Esophagus (tissue), 2 donors: ENCODE measurements around the gene ATXN7. TPM values are rescaled to one million over a fixed set of nuclear protein-coding genes. Genes with fewer than 3 reads are reported as not detected.

Source experiments
- H3K27ac ChIP-seq, 2 donors: one replicate each; pipeline ENCODE4 v1.5.1; 2013; ENCODE audit warnings: low read depth in 2 of 2, mild to moderate bottlenecking in 2 of 2, inconsistent platforms in 1 of 2, low read length in 1 of 2, moderate library complexity in 1 of 2
- H3K27me3 ChIP-seq, 2 donors: one replicate each; pipeline ENCODE4 v1.6.1; 2013; ENCODE audit warnings: low read length in 2 of 2, control low read depth in 1 of 2, mild to moderate bottlenecking in 1 of 2; ENCODE audit not compliant: insufficient read depth in 2 of 2, control insufficient read depth in 1 of 2
- H3K36me3 ChIP-seq, 2 donors: one replicate each; pipeline ENCODE4 v1.6.1; 2013; ENCODE audit warnings: low read length in 1 of 2; ENCODE audit not compliant: control insufficient read depth in 2 of 2, insufficient read depth in 2 of 2
- H3K4me1 ChIP-seq, 2 donors: one replicate each; pipeline ENCODE4 v1.6.1; 2013; ENCODE audit warnings: low read length in 1 of 2; ENCODE audit not compliant: control insufficient read depth in 2 of 2, insufficient read depth in 2 of 2
- H3K4me3 ChIP-seq, 2 donors: one replicate each; pipeline ENCODE4 v1.5.1; 2013; ENCODE audit warnings: low read length in 2 of 2, mild to moderate bottlenecking in 2 of 2, low read depth in 1 of 2, moderate library complexity in 1 of 2
- H3K9me3 ChIP-seq, 2 donors: one replicate each; pipeline ENCODE4 v1.6.1; 2013; ENCODE audit warnings: mild to moderate bottlenecking in 2 of 2, low read depth in 1 of 2, low read length in 1 of 2, moderate library complexity in 1 of 2; ENCODE audit not compliant: control insufficient read depth in 2 of 2, insufficient read depth in 1 of 2
- WGBS, 2 donors: extraction: QIAGEN DNeasy Blood & Tissue Kit; methylation state at CpG; one replicate each; pipeline ENCODE4 v1.1.7; 2013; 5-methylcytosine and 5-hydroxymethylcytosine counted together
- polyA plus RNA-seq, 2 donors: library from polyadenylated mRNA; stranded (reverse); fragments of 200-250 nt; gene quantifications; one replicate each; pipeline ENCODE4 v1.2.3, GENCODE V29; 2013
- donor health status: healthy with polysubstance abuse.
- donor health status: Bipolar disorder and iron deficiency.

The ATXN7 gene
- polyA plus RNA-seq, 2 donors = 2.6 to 5.9 TPM

- Histone ChIP-seq H3K4me1 (peaks cover 3 to 4% of the 10 kb centered on the region in 2 donors), H3K36me3 (no peaks in the 10 kb centered on the region), H3K27me3 (no peaks in the 10 kb centered on the region), H3K4me3 (no peak overlapping the region), H3K27ac (no peak overlapping the region), H3K9me3 (no peaks in the 10 kb centered on the region)
- 96 to 98% methylated on average over 2 of the region's 2 CpGs for WGBS, 2 donors
Measured at GRCh38 chr3:63875510-63875909, 11.8 kb downstream of the ATXN7 start.

DNA sequence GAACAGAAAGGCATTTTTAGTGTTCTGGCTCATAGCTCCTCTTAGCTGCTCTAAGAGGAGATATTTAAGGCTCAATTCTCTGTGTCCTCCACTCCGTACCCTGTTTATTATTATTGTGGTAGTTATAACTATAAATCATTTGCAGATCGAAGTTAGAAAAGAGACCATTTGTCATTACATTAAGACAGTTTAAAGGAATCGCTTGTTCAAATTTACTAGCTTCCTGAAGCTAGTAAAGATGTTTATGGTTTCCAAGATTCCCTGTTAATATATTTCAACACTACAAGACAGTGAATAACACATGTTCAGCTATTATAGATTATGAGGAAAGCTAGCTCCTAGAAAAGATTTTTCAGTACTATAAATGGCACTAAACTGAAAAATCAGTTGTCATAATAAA lies 12.6 kb downstream of the ATXN7 start:
- Histone ChIP-seq H3K36me3 (no peaks in the 10 kb centered on the region), H3K27ac (no peak overlapping the region), H3K4me3 (no peak overlapping the region), H3K4me1 (peaks cover 3 to 4% of the 10 kb centered on the region in 2 donors), H3K9me3 (no peaks in the 10 kb centered on the region), H3K27me3 (no peaks in the 10 kb centered on the region)
- WGBS, 2 donors = 59 to 63% methylated on average over 3 of the region's 3 CpGs

DNA sequence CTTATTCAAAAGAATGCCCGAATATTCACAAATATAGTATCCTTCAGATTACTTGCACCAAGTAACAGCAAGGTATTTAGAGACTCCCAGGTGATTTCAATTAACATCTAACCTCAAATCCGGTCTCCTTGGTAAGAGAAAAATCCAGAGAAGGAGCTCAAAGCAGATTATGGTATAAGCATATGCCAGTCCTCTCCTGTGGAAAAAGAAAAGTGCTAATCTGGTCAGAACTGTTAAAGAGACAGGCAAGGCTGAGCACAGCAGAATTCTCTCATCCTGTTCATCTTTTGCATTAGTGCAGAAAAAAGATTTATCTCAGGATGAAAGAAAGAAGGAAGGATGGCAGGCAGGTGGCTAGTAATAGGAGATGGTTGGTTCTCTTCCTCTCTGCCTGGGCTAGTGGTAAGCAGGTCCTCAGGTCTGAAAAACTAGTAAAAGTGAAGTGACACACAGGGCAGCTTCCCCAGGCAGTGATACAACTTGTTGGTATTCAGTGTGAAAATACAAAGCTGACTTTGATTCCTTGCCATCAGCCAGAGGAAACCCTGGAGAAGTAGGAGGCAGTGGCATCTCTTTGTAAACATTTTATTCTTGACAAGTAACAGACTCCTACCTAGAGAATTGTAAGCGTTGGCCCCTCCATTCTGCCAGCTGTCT lies 14.2 kb downstream of the ATXN7 start:
- Histone ChIP-seq H3K36me3 (no peaks in the 10 kb centered on the region), H3K9me3 (no peaks in the 10 kb centered on the region), H3K27ac (no peak overlapping the region), H3K4me1 (peaks cover 0 to 3% of the 10 kb centered on the region in 2 donors), H3K27me3 (no peaks in the 10 kb centered on the region), H3K4me3 (no peak overlapping the region)
- WGBS, 2 donors = 79 to 84% methylated on average over 3 of the region's 3 CpGs

DNA sequence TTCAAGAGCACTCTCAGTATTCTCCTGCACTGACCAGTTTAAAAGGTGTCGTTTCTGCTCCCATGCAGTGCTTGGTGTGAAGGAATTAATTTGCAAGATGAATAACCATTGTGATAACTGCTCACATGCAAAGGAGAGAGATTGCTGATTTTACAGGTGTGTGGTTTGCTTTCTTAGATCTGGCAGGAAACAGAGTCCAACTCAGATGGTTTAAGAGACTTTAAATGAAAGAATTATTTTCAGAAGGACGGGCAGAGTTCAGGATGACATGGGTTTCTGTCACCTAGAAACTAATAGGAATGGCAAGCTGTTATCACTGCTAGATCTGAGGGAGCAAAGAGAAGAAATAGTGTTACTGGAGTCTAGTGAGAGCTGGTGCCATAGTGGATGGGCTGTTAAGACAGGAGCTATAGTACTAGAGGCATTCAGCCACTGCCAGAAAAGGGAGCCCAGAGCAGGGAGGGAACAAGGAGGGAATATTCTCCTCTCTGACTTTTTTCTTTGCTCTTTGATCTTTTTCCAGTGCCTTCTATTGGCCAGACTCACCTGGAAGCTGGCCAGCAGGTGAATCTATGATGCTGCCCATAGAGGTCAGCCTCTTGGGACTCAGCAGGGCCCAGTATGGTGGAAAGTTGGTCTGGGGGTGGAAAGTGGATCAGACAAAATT lies 14.9 kb downstream of the ATXN7 start:
- Histone ChIP-seq H3K4me1 (peaks cover 0 to 3% of the 10 kb centered on the region in 2 donors), H3K27me3 (no peaks in the 10 kb centered on the region), H3K4me3 (no peak overlapping the region), H3K27ac (no peak overlapping the region), H3K9me3 (no peaks in the 10 kb centered on the region), H3K36me3 (no peaks in the 10 kb centered on the region)
- WGBS, 2 donors = 67 to 77% methylated on average over 2 of the region's 2 CpGs

DNA sequence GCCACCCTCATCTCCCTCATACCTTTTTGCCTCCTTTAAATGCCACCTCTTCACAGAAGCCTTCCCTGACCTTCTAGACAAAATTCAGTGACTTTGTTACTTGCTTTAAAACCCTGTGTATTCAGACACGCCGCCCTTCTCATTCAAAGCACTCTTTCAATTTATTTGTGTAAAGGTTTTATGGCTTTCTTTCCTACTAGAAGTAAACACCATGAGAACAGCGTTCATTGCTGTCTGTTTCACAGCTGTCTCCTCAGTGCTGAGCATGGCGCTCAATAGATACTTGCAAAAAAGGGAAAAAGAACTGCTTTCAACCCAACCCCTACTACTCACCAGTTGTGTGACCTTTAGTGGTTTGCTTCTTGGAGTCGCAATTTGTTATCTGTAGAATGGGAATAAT lies 17.0 kb downstream of the ATXN7 start:
- no peak overlapping the region for H3K27ac ChIP-seq
- peaks cover 0 to 3% of the 10 kb centered on the region in 2 donors for H3K4me1 ChIP-seq
- H3K36me3 ChIP-seq = no peaks in the 10 kb centered on the region
- no peak overlapping the region for H3K4me3 ChIP-seq
- WGBS, 2 donors = 91 to 93% methylated on average over 5 of the region's 5 CpGs
- no peaks in the 10 kb centered on the region for H3K27me3 ChIP-seq
- no peaks in the 10 kb centered on the region for H3K9me3 ChIP-seq

- Histone ChIP-seq H3K4me3 (no peak overlapping the region), H3K4me1 (no peaks in the 10 kb centered on the region), H3K27me3 (no peaks in the 10 kb centered on the region), H3K27ac (no peak overlapping the region), H3K9me3 (no peaks in the 10 kb centered on the region), H3K36me3 (no peaks in the 10 kb centered on the region)
- 53 to 56% methylated on average over 3 of the region's 3 CpGs for whole genome bisulfite sequencing, 2 donors
Measured at GRCh38 chr3:63886858-63887257, 23.2 kb downstream of the ATXN7 start.

- Histone ChIP-seq H3K9me3 (no peaks in the 10 kb centered on the region), H3K4me3 (no peak overlapping the region), H3K4me1 (peaks cover 0 to 3% of the 10 kb centered on the region in 2 donors), H3K27ac (no peak overlapping the region), H3K27me3 (no peaks in the 10 kb centered on the region), H3K36me3 (no peaks in the 10 kb centered on the region)
- WGBS, 2 donors = 93 to 97% methylated on average over 5 of the region's 5 CpGs
Measured at GRCh38 chr3:63891518-63891917, 27.9 kb downstream of the ATXN7 start.

DNA sequence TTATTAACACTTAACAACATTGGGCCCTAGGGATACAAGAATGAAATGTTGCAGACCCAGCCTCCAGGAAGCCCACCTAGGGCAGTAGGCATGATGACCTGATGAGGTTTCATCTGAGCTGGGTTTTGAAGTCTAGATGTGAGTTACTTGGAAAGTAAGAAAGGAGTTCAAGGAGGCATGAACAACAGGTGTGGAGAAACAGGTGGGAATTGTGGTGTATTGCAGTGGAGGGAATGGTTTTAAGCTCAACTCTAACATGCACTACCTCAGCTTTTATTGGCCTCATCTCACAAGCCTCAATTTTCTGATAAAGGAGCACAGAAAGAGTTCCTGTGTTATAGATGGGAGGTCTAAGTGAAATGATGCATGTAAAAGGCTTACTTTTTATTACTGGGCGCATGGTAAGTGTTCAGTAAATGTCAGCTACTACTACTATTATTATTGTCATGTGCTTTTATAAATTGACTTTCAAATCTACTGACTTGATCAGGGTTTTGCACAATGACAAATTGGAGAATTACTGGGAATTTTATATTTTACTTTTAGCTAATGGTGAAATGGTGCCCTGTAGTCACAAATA lies 29.2 kb downstream of the ATXN7 start:
- H3K4me1 ChIP-seq = peaks cover 0 to 3% of the 10 kb centered on the region in 2 donors
- H3K9me3 ChIP-seq = no peaks in the 10 kb centered on the region
- 88 to 95% methylated on average over 1 of the region's 1 CpG for WGBS, 2 donors
- no peak overlapping the region for H3K4me3 ChIP-seq
- no peaks in the 10 kb centered on the region for H3K27me3 ChIP-seq
- no peak overlapping the region for H3K27ac ChIP-seq
- H3K36me3 ChIP-seq = no peaks in the 10 kb centered on the region

DNA sequence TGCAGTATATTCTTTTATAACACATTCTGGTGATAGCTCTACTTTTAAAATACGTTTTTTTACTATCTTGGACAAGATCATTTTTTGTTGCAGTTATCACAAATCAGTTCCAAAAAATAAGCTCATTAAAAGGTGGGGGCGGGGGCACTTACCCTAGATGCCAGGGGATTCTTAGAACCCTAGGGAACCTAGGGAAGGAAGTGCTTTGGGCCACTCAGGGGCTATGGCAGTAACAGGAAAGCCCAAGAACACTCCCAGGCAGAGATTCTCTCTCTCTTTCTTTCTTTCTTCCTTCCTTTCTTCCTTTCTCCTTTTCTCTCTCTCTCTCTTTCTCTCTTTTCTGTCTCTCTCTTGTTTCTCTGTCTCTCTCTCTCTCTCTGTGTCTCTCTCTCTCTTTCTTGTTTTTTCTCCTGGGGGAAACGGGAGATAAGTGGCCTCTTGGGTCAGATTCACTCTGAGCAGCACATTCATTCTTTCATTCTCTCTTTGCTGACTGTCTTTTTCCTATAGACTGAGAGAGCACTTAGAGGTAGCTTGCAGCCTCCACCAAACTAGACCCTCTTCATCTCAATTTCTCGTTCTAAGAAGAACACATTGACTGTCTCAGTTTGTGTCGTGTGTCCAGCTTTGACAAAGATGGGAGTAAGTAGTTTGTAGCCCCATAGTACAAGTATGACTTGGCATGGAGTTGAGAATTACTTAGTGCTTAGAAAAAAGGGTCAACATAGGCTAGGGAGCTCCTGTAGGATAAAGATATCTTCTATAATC lies 31.9 kb downstream of the ATXN7 start:
- peaks cover 0 to 3% of the 10 kb centered on the region in 2 donors for H3K4me1 ChIP-seq
- H3K27me3 ChIP-seq = no peaks in the 10 kb centered on the region
- no peak overlapping the region for H3K4me3 ChIP-seq
- no peaks in the 10 kb centered on the region for H3K9me3 ChIP-seq
- 80 to 82% methylated on average over 5 of the region's 5 CpGs for WGBS, 2 donors
- H3K36me3 ChIP-seq = peaks cover 0 to 4% of the 10 kb centered on the region in 2 donors
- H3K27ac ChIP-seq = no peak overlapping the region
